ENCODE results near the gene NRG4.
A peak's percentile ranks its signal among the peaks of the same experiment; 100 is the strongest.
"Not testable (repeated sequence)": the region's sequence is repeated elsewhere in the genome, so short reads cannot be mapped to it uniquely, and the experiment has no call there.

NRG4 gene

DNA sequence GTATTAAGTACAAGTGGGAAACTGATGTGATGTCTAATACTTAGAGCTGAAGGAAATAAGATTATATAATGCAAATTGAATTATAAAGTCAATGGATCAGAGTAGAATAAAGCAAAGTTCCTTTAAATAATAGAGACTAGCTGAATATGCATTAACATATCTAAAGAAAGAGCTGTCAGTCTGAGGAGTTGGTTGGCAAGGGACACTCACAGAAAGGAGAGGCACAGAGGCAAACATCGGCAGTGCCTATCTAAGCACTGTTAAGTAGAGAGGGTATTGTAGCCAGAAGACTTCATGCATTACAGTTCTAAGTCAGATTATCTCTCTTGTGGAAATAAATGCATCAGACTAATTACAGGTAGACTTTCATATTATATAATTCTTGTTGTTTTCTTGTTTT is 16.6 kb downstream of the NRG4 start:
- TF ChIP-seq, protein P1, sequence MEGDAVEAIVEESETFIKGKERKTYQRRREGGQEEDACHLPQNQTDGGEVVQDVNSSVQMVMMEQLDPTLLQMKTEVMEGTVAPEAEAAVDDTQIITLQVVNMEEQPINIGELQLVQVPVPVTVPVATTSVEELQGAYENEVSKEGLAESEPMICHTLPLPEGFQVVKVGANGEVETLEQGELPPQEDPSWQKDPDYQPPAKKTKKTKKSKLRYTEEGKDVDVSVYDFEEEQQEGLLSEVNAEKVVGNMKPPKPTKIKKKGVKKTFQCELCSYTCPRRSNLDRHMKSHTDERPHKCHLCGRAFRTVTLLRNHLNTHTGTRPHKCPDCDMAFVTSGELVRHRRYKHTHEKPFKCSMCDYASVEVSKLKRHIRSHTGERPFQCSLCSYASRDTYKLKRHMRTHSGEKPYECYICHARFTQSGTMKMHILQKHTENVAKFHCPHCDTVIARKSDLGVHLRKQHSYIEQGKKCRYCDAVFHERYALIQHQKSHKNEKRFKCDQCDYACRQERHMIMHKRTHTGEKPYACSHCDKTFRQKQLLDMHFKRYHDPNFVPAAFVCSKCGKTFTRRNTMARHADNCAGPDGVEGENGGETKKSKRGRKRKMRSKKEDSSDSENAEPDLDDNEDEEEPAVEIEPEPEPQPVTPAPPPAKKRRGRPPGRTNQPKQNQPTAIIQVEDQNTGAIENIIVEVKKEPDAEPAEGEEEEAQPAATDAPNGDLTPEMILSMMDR (IDR thresholded peaks at IDR 0.05; ENCODE audit: insufficient read depth, low read length, missing control alignments) = no peak
- no peak overlapping the region for H3K4me3 ChIP-seq (ENCODE audit: low read depth, low read length)
- CTCF ChIA-PET = no interaction called here
- DNase-seq (ENCODE audit: low read depth, low spot score) = no peak
- POLR2A ChIA-PET = no interaction called here

DNA sequence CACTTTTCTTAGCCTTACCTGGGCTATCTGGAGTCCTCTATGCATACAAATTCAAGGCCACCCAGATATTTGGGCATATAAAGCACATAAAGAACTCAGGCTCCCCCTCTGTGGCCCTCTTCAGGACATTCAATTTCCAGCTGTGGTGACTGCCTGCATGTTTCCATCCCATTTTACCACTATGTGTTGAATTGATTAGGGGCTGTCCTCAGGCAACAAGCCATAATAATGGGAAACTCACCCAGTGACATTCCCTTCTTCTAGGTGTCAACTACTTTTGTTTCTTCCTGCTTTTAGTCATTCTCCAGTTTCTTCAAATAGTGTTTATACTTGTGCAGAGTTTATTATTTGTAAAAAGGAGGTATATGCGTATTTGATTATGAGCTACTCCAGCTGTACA is 18.0 kb downstream of the NRG4 start:
- ChIA-PET CTCF (no interaction called here), POLR2A (no interaction called here)
- TF ChIP-seq, protein P1 (IDR thresholded peaks at IDR 0.05; ENCODE audit: insufficient read depth, low read length, missing control alignments) = no peak
- DNase-seq (ENCODE audit: low read depth, low spot score) = no peak
- H3K4me3 ChIP-seq (ENCODE audit: low read depth, low read length) = no peak overlapping the region

DNA sequence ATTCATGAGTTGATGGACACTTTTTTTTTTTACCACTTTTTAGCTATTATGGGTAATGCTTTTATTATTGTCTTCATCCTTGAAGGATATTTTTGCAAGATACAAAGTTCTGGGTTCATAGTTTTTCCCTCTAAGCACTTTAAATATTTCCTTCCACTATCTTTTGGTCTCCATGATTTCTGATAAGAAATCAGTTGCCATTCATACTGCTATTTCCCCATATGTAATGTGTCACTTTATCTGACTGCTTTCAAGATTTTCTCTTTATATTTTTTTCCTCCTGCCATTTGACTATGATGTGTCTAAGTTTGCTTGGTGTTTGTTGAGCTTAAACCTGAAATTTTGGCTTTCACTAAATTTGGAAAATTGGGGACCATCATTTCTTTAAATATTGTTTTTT is 19.3 kb downstream of the NRG4 start:
- ChIA-PET CTCF (no interaction called here), POLR2A (no interaction called here)
- no peak for DNase-seq (ENCODE audit: low read depth, low spot score)
- TF ChIP-seq, protein P1 (IDR thresholded peaks at IDR 0.05; ENCODE audit: insufficient read depth, low read length, missing control alignments) = no peak
- H3K4me3 ChIP-seq (ENCODE audit: low read depth, low read length) = no peak overlapping the region

DNA sequence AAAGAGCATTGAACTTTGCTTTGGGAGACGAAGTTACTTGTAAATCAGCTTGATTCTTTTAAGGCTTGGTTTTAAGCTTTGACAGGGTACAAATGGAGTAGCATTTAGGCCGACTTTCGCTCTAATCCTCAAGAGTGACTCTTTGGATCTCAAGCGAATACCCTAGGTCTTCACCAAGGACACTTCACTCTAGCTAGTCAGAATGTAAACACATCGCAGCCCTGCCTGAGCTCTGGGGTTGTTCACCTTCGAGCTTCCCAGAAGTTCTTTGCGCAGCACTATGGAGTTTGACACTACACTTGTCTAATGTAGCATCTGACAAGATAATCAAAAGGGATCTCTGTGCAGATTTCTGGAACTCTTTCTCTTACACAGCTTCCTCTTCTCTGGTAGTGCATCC is 22.3 kb downstream of the NRG4 start:
- DNase-seq (ENCODE audit: low read depth, low spot score) = no peak
- ChIA-PET CTCF (interaction anchor here (1.6 to 1.8 kb wide), 2 partner anchors 8 to 150 kb away, joined by 4 to 6 read pairs; no protein-coding TSS in a partner anchor), POLR2A (no interaction called here)
- TF ChIP-seq, protein P1 (IDR thresholded peaks at IDR 0.05; ENCODE audit: insufficient read depth, low read length, missing control alignments) = no peak
- no peak overlapping the region for H3K4me3 ChIP-seq (ENCODE audit: low read depth, low read length)

DNA sequence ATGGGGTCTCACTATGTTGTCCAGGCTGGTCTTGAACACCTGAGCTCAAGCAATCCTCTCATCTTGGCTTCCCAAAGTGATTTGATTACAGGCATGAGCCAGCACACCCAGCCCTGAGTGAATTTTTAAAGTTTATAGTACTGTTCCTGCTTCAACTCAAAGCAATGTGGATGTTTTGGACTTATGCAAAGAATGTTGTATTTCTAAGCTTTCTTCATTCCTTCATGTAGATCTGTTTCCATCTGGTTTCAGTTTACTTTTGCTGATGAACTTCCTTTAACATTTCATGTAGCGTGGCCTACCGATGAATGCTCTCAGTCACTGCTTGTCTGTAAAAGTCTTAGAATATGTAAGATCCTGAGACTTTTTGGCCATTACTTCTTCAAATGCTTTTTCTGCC is 23.2 kb downstream of the NRG4 start:
- DNase-seq (ENCODE audit: low read depth, low spot score) = peak; percentile 38
- TF ChIP-seq, protein P1 (IDR thresholded peaks at IDR 0.05; ENCODE audit: insufficient read depth, low read length, missing control alignments) = no peak
- no peak overlapping the region for H3K4me3 ChIP-seq (ENCODE audit: low read depth, low read length)
- ChIA-PET POLR2A (no interaction called here), CTCF (interaction anchor here (1.6 kb wide), 1 partner anchor 151 kb away, joined by 6 read pairs; no protein-coding TSS in a partner anchor)

DNA sequence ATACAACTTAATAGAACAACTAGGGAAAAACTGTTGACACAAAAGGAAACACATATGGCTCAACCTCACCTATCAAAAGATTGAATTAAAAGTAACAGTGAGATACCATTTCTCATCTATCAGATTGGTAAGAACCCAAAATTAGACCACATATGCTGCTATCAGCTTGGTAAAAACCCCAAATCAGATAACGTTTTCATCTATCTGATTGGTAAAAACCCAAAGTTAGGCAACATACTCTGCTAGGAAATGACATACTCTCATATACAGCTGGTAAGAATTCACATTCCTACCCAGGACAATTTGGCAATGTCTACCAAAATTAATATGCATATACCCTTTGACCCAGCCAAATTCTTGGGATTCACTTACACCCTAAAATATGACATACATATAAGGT is 26.3 kb downstream of the NRG4 start:
- POLR2A ChIA-PET = no interaction called here
- CTCF ChIA-PET = no interaction called here
- no peak overlapping the region for H3K4me3 ChIP-seq (ENCODE audit: low read depth, low read length)
- no peak for DNase-seq (ENCODE audit: low read depth, low spot score)
- TF ChIP-seq, protein P1 (IDR thresholded peaks at IDR 0.05; ENCODE audit: insufficient read depth, low read length, missing control alignments) = no peak

DNA sequence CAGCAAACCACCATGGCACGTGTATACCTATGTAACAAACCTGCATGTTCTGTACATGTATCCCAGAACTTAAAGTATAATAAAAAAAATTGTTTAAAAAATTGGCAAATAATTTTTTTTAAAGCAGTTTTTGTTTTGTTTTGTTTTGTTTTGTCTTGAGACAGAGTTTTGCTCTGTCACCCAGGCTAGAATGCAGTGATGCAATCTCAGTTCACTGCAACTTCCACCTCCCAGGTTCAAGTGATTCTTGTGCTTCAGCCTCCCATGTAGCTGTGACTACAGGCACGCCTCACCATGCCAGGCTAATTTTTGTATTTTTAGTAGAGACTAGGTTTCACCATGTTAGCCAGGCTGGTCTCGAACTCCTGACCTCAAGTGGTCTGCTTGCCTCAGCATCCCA is 27.5 kb downstream of the NRG4 start:
- DNase-seq (ENCODE audit: low read depth, low spot score); CTCF ChIA-PET; POLR2A ChIA-PET; H3K4me3 ChIP-seq (ENCODE audit: low read depth, low read length): not testable (repeated sequence)

All from AG04449 (cell line).